Fibroblast of pulmonary artery (primary cell): Measurements from ENCODE around the gene POLR3B.
A peak's percentile ranks its signal among the peaks of the same experiment; 100 is the strongest.
"Not testable (repeated sequence)": the region's sequence is repeated elsewhere in the genome, so short reads cannot be mapped to it uniquely, and the experiment has no call there.

Source experiments
- DNase-seq: peaks from one replicate; pipeline ENCODE4 v3.0.0-alpha.2; 2010; ENCODE audit warnings: low read depth
- H3K4me3 ChIP-seq: replicated peaks from 2 replicates; pipeline ENCODE4 v1.5.1; 2011; ENCODE audit warnings: low read depth, mild to moderate bottlenecking, control low read depth, low read length, moderate library complexity
- CTCF ChIP-seq: IDR thresholded peaks from 2 replicates; pipeline ENCODE4 v1.5.1; 2011; ENCODE audit warnings: mild to moderate bottlenecking, control low read depth, low read length, inconsistent platforms; ENCODE audit errors: missing control alignments

POLR3B gene

GRCh38 chr12:106357549-106358395 is at the start of gene POLR3B:
POLR3B (plus strand) TSS chr12:106357748; CDS start chr12:106357880, 132 bp downstream.
- TF ChIP-seq CTCF: peak; percentile 96
- H3K4me3 ChIP-seq: peak within 1 kb of the TSS; percentile 84
- peak; percentile 98 for DNase-seq

DNA sequence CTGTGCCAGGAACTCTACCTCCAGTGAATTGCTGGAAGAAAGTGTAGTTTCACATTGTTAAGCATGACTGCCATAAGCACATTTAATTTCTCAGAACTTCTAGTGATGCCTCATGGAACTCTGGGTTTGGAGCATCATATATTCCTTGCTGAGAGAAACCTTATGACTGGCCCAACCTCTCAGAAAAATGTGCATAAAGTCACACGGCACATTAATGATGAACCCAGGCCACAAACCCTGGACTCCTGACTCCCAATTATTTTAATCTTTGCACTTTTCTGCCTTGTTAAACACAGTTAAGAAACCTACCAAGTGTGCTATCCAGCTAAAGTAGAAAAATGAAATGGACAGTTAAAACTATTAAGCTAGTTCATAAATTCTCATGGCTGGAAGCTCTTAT is 49.4 kb upstream of the POLR3B start:
- DNase-seq: no peak
- TF ChIP-seq CTCF: no peak

DNA sequence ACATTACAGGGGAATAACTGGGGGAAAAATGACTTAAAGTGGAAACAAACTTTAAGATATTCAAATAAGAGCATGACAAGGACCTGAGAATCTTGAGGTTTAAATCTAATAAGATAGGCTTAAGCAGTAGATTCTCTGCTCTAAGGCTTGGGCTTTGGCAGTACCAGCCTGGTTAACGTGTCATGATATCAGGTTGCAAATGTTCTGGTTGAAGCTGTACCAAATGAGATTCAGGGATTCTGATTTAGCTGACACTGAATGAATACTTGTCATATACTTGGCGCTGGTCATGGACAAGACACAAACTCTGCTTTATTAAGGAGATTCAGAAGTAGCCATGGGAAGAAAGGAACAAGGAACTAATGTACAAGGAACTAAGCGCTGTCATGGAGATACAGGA is 48.9 kb upstream of the POLR3B start:
- H3K4me3 ChIP-seq: no peak overlapping the region
- DNase-seq: no peak
- TF ChIP-seq CTCF: no peak

More for the DNA sequence above, 49.4 kb upstream of the POLR3B start:
- no peak overlapping the region for H3K4me3 ChIP-seq

DNA sequence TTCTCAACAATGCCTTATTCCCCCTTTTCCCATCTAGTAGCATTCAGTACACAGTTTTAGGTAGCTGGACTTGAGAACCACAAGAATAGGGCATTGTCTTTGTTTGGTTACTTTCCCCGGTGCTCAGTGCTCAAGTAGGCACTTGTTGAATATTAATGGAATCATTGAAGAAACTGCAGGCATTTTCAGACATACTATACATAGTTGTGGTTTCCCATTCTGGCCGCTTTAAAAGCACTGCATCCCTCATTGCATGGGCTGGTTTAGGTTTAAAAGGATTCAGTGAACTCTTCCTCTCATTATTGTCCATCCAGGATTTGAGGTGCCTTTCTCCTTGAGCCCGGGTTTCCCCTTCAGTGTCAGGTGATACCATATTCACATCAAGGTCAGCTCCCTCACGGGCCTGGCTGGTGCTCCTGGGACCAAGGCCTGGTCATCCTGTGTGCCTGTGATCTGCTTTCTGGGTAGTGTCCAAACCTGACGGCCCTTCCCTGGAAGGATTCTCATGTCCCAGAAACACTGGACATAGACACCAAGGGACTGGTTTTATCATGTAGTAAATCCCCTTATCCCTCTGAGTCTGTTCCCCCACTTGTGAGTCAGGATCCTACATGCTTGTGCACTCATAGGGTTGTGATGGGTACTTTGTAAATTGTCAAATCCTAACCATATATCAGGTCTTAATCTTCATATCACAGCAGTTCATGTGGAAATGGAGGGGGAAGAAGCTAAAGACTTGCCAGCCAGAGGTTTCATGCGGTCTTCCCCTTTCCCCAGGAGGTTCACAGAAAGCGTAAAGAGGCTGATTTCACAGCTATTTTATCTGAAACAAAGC is 47.7 kb upstream of the POLR3B start:
- H3K4me3 ChIP-seq: no peak overlapping the region
- DNase-seq: peak; percentile 57
- TF ChIP-seq CTCF: no peak

DNA sequence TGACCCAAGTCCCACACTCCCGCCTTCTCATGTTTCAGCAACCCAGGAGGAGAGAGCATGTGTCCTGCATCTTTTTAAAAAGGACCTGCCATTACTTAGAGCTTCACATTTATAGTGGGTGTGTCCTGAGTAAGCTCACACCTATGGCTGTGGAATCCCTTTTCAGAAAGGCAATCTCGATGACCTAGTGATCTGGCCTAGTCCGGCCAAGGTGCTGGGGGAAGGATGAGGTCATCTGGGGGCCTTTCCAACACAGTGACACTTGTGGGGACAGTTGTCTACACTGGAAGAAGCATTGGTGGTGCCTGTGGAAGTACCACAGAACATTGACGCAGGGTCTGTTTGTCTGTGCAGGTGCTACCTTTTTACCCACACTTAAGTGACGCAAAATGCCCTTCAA is 46.9 kb upstream of the POLR3B start:
- H3K4me3 ChIP-seq: no peak overlapping the region
- DNase-seq: no peak
- TF ChIP-seq CTCF: no peak

DNA sequence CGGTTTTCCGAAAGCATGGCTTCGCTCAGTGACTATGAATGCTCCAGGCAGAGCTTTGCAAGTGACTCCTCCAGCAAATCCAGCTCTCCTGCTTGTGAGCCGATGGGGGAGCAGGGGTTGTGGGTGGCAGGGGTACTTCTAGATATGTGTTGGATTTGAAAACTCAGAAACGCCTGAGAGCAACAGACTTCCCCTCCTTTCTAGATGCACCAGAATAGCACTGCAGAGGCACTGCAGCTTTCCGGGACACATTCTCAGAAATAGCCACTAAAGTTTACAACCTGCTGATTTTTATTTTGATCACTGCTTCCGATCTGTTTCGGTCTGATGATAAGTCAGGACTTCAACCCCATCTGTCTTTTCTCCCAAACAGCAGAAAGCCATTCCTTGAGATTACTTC is 46.4 kb upstream of the POLR3B start:
- no peak for TF ChIP-seq CTCF
- H3K4me3 ChIP-seq: no peak overlapping the region
- DNase-seq: no peak

GRCh38 chr12:106313413-106313812 is 44.1 kb upstream of the POLR3B start:
- not testable (repeated sequence) for H3K4me3 ChIP-seq, DNase-seq
